GM21528 (cell line): Measurements from ENCODE around the gene COPZ2.

Experiments used
- ATAC-seq: cut with Tn5 transposase; IDR thresholded peaks from one replicate; pipeline ENCODE4 v1.9.1; 2021; ENCODE audit warnings: mild to moderate bottlenecking, moderate library complexity; ENCODE audit not compliant: unreplicated experiment, low FRiP score

Gene COPZ2

GRCh38 chr17:48056879-48057278 is 19.3 kb upstream of the COPZ2 start:
- ATAC-seq: no peak

- ATAC-seq: no peak
These were observed 18.7 kb upstream of the COPZ2 start for GRCh38 chr17:48056246-48056745.

- ATAC-seq: no peak
These were observed 18.1 kb upstream of the COPZ2 start for GRCh38 chr17:48055531-48056245.

- no peak for ATAC-seq
These were observed 16.9 kb upstream of the COPZ2 start for GRCh38 chr17:48054238-48055185.

GRCh38 chr17:48053758-48054237 is 16.2 kb upstream of the COPZ2 start:
- ATAC-seq: no peak

GRCh38 chr17:48052956-48053757 is 15.6 kb upstream of the COPZ2 start:
- ATAC-seq: no peak

GRCh38 chr17:48051706-48052486 is 14.3 kb upstream of the COPZ2 start:
- no peak for ATAC-seq

GRCh38 chr17:48051283-48051682 is 13.7 kb upstream of the COPZ2 start:
- ATAC-seq: no peak

GRCh38 chr17:48048384-48049126 is 11.0 kb upstream of the COPZ2 start:
- peak; percentile 32 for ATAC-seq

GRCh38 chr17:48047741-48048383 is 10.3 kb upstream of the COPZ2 start, which contains the start of gene NFE2L1:
NFE2L1 (plus strand) TSS chr17:48048359; CDS start chr17:48051119, 2,760 bp downstream.
- ATAC-seq: peak; percentile 84

- ATAC-seq: no peak
These were observed 9.6 kb upstream of the COPZ2 start for GRCh38 chr17:48047113-48047740.

- ATAC-seq: no peak
These were observed 8.7 kb upstream of the COPZ2 start for GRCh38 chr17:48046296-48046695.

GRCh38 chr17:48045316-48046001 is 7.9 kb upstream of the COPZ2 start:
- no peak for ATAC-seq

- ATAC-seq: no peak
These were observed 7.3 kb upstream of the COPZ2 start for GRCh38 chr17:48044851-48045250.

- no peak for ATAC-seq
These were observed 5.6 kb upstream of the COPZ2 start for GRCh38 chr17:48043176-48043575.

GRCh38 chr17:48038687-48039086 is 1.1 kb upstream of the COPZ2 start:
- no peak for ATAC-seq

- no peak for ATAC-seq
These were observed 284 bp upstream of the COPZ2 start for GRCh38 chr17:48037838-48038323.
